Mesenchymal stem cell (in vitro differentiated cells and primary cell): ENCODE results near the gene STUM.

Experiments used
- DNase-seq: peaks from one replicate; pipeline ENCODE4 v3.0.0-alpha.2; 2013
- H2AFZ ChIP-seq: one replicate; pipeline ENCODE4 v1.6.1; 2013; ENCODE audit warnings: low read depth, mild to moderate bottlenecking, control low read depth, inconsistent platforms, low read length, moderate library complexity
- H2AK5ac ChIP-seq: 2 replicates; pipeline ENCODE4 v1.6.1; 2013; ENCODE audit warnings: low read length, moderate library complexity, mild to moderate bottlenecking, inconsistent platforms; ENCODE audit not compliant: severe bottlenecking
- H2BK120ac ChIP-seq: one replicate; pipeline ENCODE4 v1.6.1; 2013; ENCODE audit warnings: low read depth, mild to moderate bottlenecking, inconsistent platforms, low read length, moderate library complexity
- H2BK12ac ChIP-seq, 2 experiments: one replicate each; pipeline ENCODE4 v1.6.1; 2013; ENCODE audit warnings: inconsistent platforms in 2 of 2, low read length in 2 of 2, mild to moderate bottlenecking in 2 of 2, moderate library complexity in 2 of 2, control low read depth in 1 of 2
- H2BK15ac ChIP-seq: one replicate; pipeline ENCODE4 v1.6.1; 2013; ENCODE audit warnings: mild to moderate bottlenecking, low read depth, inconsistent platforms; ENCODE audit not compliant: poor library complexity, severe bottlenecking
- H2BK5ac ChIP-seq: 2 replicates; pipeline ENCODE4 v1.6.1; 2013; ENCODE audit warnings: low read depth, mild to moderate bottlenecking, low read length, control low read depth, inconsistent platforms; ENCODE audit not compliant: poor library complexity, severe bottlenecking
- H3K14ac ChIP-seq, 2 experiments: one replicate each; pipeline ENCODE4 v1.6.1; 2013; ENCODE audit warnings: inconsistent platforms in 2 of 2, low read length in 2 of 2, control low read depth in 1 of 2, mild to moderate bottlenecking in 1 of 2, moderate library complexity in 1 of 2
- H3K18ac ChIP-seq, 2 experiments: one replicate each; pipeline ENCODE4 v1.6.1; 2013; ENCODE audit warnings: inconsistent platforms in 2 of 2, low read length in 2 of 2, control low read depth in 1 of 2, low read depth in 1 of 2, mild to moderate bottlenecking in 1 of 2
- H3K23ac ChIP-seq, 2 experiments: one replicate each; pipeline ENCODE4 v1.6.1; 2013; ENCODE audit warnings: inconsistent platforms in 2 of 2, low read length in 2 of 2, mild to moderate bottlenecking in 2 of 2, moderate library complexity in 2 of 2, control low read depth in 1 of 2
- H3K27ac ChIP-seq: 2 replicates; pipeline ENCODE4 v1.5.1; 2013; ENCODE audit warnings: mild to moderate bottlenecking, moderate library complexity, low read length, control low read depth, inconsistent platforms; ENCODE audit not compliant: poor library complexity, severe bottlenecking
- H3K27me3 ChIP-seq, 2 experiments: 2 replicates each; pipeline versions ENCODE4 v1.6.1 to v1.7.0; 2013; ENCODE audit warnings: low read length in 2 of 2, mild to moderate bottlenecking in 2 of 2, moderate library complexity in 2 of 2, control low read depth in 1 of 2, inconsistent platforms in 1 of 2; ENCODE audit not compliant: control insufficient read depth in 1 of 2, insufficient read depth in 1 of 2
- H3K36me3 ChIP-seq, 2 experiments: 2 replicates each; pipeline versions ENCODE4 v1.6.1 to v1.7.0; 2013; ENCODE audit warnings: low read length in 2 of 2, control low read depth in 1 of 2, inconsistent platforms in 1 of 2, low read depth in 1 of 2, mild to moderate bottlenecking in 1 of 2; ENCODE audit not compliant: insufficient read depth in 2 of 2, control insufficient read depth in 1 of 2
- H3K4ac ChIP-seq, 2 experiments: one replicate each; pipeline ENCODE4 v1.6.1; 2013; ENCODE audit warnings: inconsistent platforms in 2 of 2, low read length in 2 of 2, mild to moderate bottlenecking in 2 of 2, moderate library complexity in 2 of 2, control low read depth in 1 of 2, low read depth in 1 of 2
- H3K4me1 ChIP-seq: 2 replicates; pipeline ENCODE4 v1.6.1; 2013; ENCODE audit warnings: low read depth, low read length, control low read depth; ENCODE audit not compliant: control insufficient read depth, insufficient read depth
- H3K4me2 ChIP-seq: 2 replicates; pipeline ENCODE4 v1.6.1; 2013; ENCODE audit warnings: low read length, mild to moderate bottlenecking, inconsistent platforms; ENCODE audit not compliant: poor library complexity, severe bottlenecking
- H3K4me3 ChIP-seq, 2 experiments: 2 replicates each; pipeline versions ENCODE4 v1.5.1 to v1.7.0; 2013; ENCODE audit warnings: low read length in 2 of 2, mild to moderate bottlenecking in 2 of 2, control low read depth in 1 of 2, low read depth in 1 of 2; ENCODE audit not compliant: insufficient read depth in 1 of 2
- H3K79me1 ChIP-seq: replicated peaks from 2 replicates; pipeline ENCODE4 v1.6.1; 2013; ENCODE audit warnings: mild to moderate bottlenecking, control low read depth, low read length, inconsistent platforms; ENCODE audit not compliant: poor library complexity, severe bottlenecking
- H3K9ac ChIP-seq: 2 replicates; pipeline ENCODE4 v1.7.0; 2013; ENCODE audit warnings: mild to moderate bottlenecking, low read length, moderate library complexity
- H3K9me3 ChIP-seq: 2 replicates; pipeline ENCODE4 v1.7.0; 2013; ENCODE audit warnings: mild to moderate bottlenecking, low read length; ENCODE audit not compliant: control insufficient read depth
- H4K8ac ChIP-seq: one replicate; pipeline ENCODE4 v1.6.1; 2013; ENCODE audit warnings: inconsistent platforms, mild to moderate bottlenecking, low read length, moderate library complexity
- H4K91ac ChIP-seq: one replicate; pipeline ENCODE4 v1.6.1; 2013; ENCODE audit warnings: mild to moderate bottlenecking, low read length, inconsistent platforms
- WGBS: methylation state at CpG from one replicate; pipeline ENCODE4 v1.1.7; 2013; ENCODE audit warnings: mixed read lengths; 5-methylcytosine and 5-hydroxymethylcytosine counted together

Gene STUM

DNA sequence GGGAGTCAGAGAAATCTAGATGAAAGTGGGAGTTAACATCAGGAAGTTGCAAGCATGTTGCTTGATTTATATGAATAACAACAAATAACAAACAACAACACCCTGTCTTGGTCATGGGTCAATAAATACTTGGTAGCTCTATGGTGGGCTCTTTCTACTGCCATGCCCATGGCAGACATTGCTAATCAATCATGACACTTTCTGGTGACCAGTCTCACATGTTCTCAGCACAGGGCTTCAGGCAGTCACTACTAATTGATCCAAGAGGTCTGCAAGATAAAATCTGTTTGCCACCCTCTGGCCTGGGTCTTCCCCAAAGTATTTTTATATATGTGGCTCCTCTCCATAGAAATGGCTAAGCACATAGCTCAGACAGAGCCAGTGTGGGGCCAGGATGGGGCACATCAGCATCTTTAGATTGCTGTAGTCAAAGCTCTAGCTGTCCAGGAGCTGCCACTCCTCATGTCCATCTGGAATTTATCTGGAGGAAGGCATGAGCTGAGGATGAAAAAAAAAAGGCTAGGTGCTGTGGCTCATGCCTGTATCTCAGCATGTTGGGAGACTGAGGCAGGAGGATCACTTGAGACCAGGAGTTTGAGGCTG is 51.2 kb downstream of the STUM start:
- no peak overlapping the region for H3K23ac ChIP-seq
- peaks cover 5% of the 10 kb centered on the region for H3K4me1 ChIP-seq
- DNase-seq: no peak
- H2BK120ac ChIP-seq: no peak overlapping the region
- no peak overlapping the region for H2BK12ac ChIP-seq
- H2BK15ac ChIP-seq: no peak overlapping the region
- H4K8ac ChIP-seq: no peak overlapping the region
- H3K36me3 ChIP-seq: no peaks in the 10 kb centered on the region
- H3K9ac ChIP-seq: no peak overlapping the region
- no peak overlapping the region for H3K27ac ChIP-seq
- H3K18ac ChIP-seq: no peak overlapping the region
- H2BK5ac ChIP-seq: no peak overlapping the region
- no peak overlapping the region for H3K14ac ChIP-seq
- H3K27me3 ChIP-seq: peaks cover 38 to 47% of the 10 kb centered on the region in 2 experiments
- H3K4ac ChIP-seq: no peak overlapping the region
- H3K4me3 ChIP-seq: no peak overlapping the region
- H3K79me1 ChIP-seq: no peaks in the 10 kb centered on the region
- no peak overlapping the region for H2AFZ ChIP-seq
- H2AK5ac ChIP-seq: no peak overlapping the region
- no peak overlapping the region for H3K4me2 ChIP-seq
- H3K9me3 ChIP-seq: peaks cover 6% of the 10 kb centered on the region
- H4K91ac ChIP-seq: no peak overlapping the region

- no peaks in the 10 kb centered on the region for H3K79me1 ChIP-seq
- no peak overlapping the region for H3K27ac ChIP-seq
- H3K18ac ChIP-seq: no peak overlapping the region
- H3K4me1 ChIP-seq: peaks cover 5% of the 10 kb centered on the region
- H2AK5ac ChIP-seq: no peak overlapping the region
- no peak for DNase-seq
- H2AFZ ChIP-seq: no peak overlapping the region
- H3K4ac ChIP-seq: no peak overlapping the region
- no peaks in the 10 kb centered on the region for H3K36me3 ChIP-seq
- no peak overlapping the region for H4K91ac ChIP-seq
- WGBS: 80% methylated on average over 4 of the region's 4 CpGs
- no peak overlapping the region for H2BK5ac ChIP-seq
- H3K4me3 ChIP-seq: no peak overlapping the region
- H3K4me2 ChIP-seq: no peak overlapping the region
- H3K27me3 ChIP-seq: peaks cover 34 to 43% of the 10 kb centered on the region in 2 experiments
- no peak overlapping the region for H4K8ac ChIP-seq
- H3K23ac ChIP-seq: no peak overlapping the region
- no peak overlapping the region for H2BK15ac ChIP-seq
- no peak overlapping the region for H2BK120ac ChIP-seq
- H3K9me3 ChIP-seq: peaks cover 6% of the 10 kb centered on the region
- no peak overlapping the region for H2BK12ac ChIP-seq
- H3K14ac ChIP-seq: no peak overlapping the region
- H3K9ac ChIP-seq: no peak overlapping the region
These were observed 51.7 kb downstream of the STUM start for GRCh38 chr1:226600254-226600653.

DNA sequence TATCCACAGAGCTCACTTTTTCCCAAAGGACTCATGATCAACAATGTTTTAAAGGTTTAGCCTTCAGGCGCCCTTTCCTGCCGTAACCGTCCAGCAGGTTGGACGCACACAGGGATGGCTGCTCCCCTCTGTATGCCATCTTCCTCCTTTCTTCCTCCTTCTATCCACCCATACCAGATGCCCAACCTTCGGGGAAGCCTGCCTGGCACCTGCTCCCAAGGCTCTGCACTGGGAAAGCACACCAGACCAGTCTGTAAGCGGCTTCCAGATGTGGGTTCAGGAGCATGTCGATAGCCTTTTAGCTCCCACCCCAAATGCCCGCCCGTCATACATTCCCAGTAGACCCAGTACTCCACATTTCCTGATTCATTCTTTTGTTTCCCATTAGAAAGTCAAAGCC is 52.9 kb downstream of the STUM start:
- Histone ChIP-seq H2BK120ac (no peak overlapping the region), H3K23ac (no peak overlapping the region), H3K4me2 (no peak overlapping the region), H2BK12ac (no peak overlapping the region), H3K79me1 (no peaks in the 10 kb centered on the region), H3K14ac (no peak overlapping the region), H3K27me3 (peaks cover 23 to 43% of the 10 kb centered on the region in 2 experiments), H2BK15ac (no peak overlapping the region), H2BK5ac (no peak overlapping the region), H2AFZ (no peak overlapping the region), H2AK5ac (no peak overlapping the region), H3K4me3 (no peak overlapping the region), H4K91ac (no peak overlapping the region), H3K4ac (no peak overlapping the region), H3K27ac (no peak overlapping the region), H4K8ac (no peak overlapping the region), H3K36me3 (no peaks in the 10 kb centered on the region), H3K9ac (no peak overlapping the region), H3K4me1 (peaks cover 5% of the 10 kb centered on the region), H3K9me3 (no peaks in the 10 kb centered on the region), H3K18ac (no peak overlapping the region)
- DNase-seq: no peak
- 93% methylated on average over 9 of the region's 9 CpGs for WGBS

GRCh38 chr1:226602186-226603021 is 53.8 kb downstream of the STUM start:
- Histone ChIP-seq H4K91ac (no peak overlapping the region), H3K4ac (no peak overlapping the region), H3K36me3 (no peaks in the 10 kb centered on the region), H3K18ac (no peak overlapping the region), H3K9me3 (no peaks in the 10 kb centered on the region), H3K4me1 (peaks cover 5% of the 10 kb centered on the region), H2BK12ac (no peak overlapping the region), H3K4me3 (peak overlapping the region in 1 of 2 experiments; percentile 69), H3K79me1 (no peaks in the 10 kb centered on the region), H3K4me2 (no peak overlapping the region), H2AK5ac (no peak overlapping the region), H3K27ac (no peak overlapping the region), H3K14ac (no peak overlapping the region), H2BK15ac (no peak overlapping the region), H2BK5ac (no peak overlapping the region), H2AFZ (no peak overlapping the region), H2BK120ac (no peak overlapping the region), H3K23ac (no peak overlapping the region), H4K8ac (no peak overlapping the region), H3K27me3 (peaks cover 23 to 41% of the 10 kb centered on the region in 2 experiments), H3K9ac (peak overlapping the region; percentile 81)
- DNase-seq: peak; percentile 21
- 69% methylated on average over 23 of the region's 24 CpGs for whole genome bisulfite sequencing
